ENCODE data around the gene SQOR.
A peak's percentile ranks its signal among the peaks of the same experiment; 100 is the strongest.

SQOR gene

DNA sequence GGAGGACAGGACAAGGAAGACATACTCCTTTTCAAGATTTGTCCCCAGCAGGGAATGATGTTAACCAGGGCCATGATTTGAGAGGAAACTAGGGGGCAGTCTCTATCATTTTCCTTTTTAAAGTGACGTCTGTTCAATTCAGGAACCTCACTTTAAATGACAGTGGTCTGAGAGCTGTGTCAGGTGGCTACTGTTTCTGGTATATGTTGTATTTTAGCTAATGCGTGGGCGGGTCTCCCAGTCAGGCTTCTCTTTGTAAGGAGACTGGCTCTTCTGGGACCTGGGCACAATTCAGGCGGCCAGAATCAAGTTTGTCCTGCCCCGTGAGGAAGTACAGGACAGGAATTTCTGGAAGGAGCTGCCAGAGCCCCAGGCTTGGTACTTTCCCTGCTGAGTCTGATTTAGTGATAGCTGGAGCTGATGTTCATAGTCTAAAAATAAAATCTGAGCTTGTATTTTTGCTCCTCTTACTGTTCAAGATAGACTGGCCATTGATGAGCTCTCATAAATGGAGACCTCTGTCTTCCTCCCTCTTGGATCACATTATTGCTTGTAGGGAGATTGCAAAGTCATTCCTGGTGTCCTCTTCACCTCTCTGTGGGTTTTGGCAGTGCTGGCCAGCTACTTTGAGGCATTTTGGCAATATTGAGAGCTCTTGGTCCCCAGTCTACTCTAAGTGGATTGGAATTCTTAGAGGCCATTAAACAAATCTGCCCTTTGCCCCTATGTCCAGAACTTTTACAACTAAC is 25.6 kb downstream of the SQOR start:
- no peak for DNase-seq (ENCODE audit: low read depth in 2 of 2)

GRCh38 chr15:45662375-45662774 is 27.5 kb downstream of the SQOR start:
- DNase-seq (ENCODE audit: low read depth in 2 of 2): no peak

- DNase-seq (ENCODE audit: low read depth in 2 of 2): no peak
These were observed 29.6 kb downstream of the SQOR start for GRCh38 chr15:45664451-45664850.

DNA sequence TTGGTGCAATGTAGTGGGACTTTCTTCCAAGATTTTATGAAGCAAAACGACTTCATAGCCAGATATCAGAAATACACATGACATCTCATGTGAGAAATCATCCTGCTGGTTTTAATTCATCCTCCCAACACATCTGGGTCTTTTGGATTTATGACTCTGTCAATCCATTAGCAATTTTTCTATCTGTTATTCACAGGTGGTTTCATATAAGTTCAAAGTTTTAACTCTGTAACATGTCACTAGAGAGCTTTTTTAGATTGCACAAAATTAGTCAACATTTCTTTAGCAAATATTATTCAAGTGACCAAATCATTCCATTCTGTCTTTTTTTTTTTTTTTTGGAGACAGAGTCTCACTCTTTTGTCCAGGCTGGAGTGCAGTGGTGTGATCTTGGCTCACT is 30.4 kb downstream of the SQOR start:
- DNase-seq (ENCODE audit: low read depth in 2 of 2): no peak

DNA sequence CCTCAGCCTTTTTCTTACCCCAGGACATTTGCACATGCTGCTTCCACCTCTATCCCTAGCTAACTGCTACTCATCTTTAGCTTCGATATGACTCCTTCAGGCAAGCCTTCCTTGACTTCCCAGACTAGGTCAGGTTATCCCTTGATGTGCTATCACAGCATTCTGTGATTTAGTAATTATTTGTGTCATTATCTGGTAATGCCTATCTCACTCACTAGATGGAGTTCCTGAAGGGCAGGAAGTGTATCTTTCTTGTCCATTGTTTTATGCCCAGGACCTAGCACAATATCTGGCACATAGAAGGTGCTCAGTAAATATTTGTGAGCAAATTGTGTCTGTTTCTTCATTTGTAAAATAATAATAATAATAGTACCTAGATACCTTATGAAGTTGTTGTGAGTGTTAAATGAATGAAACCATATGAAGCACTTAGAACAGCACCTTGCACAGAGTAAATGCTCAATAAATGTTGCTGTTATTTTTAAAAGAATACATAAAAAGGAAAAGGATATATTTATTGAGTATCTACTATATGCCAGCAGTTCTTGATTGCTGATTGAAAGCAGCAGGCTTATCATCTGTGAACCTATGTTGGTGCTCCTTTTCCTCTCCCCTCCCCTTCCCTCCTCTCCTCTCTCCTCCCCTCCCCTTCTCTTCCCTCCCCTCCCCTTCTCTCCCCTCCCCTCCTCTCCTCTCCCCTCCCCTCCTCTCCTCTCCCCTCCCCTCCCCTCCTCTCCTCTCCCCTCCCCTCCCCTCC is 31.5 kb downstream of the SQOR start:
- DNase-seq (ENCODE audit: low read depth in 2 of 2): no peak

DNA sequence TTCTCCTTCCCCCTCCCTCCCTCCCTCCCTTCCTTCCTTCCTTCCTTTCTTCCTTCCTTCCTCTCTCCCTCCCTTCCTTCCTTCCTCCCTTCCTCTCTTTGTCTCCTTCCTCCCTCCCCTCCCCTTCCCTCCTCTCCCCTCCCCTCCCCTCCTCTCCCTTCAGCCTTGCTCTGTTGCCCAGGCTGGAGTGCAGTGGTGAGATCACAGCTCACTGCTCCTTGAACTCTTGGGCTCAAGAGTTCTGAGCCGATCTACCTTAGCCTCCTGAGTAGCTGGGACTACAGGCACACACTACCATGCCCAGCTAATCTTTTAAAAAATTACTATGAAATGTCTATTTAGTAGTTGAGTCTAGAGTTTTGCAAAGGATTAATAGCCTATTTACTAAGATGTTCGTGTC is 32.2 kb downstream of the SQOR start:
- no peak for DNase-seq (ENCODE audit: low read depth in 2 of 2)

- no peak for DNase-seq (ENCODE audit: low read depth in 2 of 2)
These were observed 33.6 kb downstream of the SQOR start for GRCh38 chr15:45668386-45668785.

DNA sequence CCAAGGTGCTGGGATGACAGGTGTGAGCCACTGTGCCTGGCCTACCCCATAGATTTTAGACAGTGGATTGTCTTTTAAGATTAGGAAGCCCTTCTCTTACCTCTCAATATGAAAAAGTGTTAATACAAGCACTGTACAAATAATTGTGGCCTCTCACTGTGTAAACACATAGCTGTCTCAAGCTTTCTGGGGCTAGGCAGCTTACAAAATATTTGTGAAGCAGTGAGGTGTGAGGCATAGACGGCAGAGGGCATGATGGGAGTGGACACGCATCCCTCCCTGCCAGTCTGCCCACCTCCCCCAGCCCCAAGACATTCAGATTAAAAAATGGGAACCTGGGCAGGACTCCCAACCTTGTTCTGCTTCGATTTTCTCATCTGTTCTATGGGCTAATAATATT is 34.6 kb downstream of the SQOR start:
- DNase-seq (ENCODE audit: low read depth in 2 of 2): no peak

- no peak for DNase-seq (ENCODE audit: low read depth in 2 of 2)
These were observed 35.3 kb downstream of the SQOR start for GRCh38 chr15:45670091-45670490.

GRCh38 chr15:45670511-45670910 is 35.7 kb downstream of the SQOR start:
- DNase-seq (ENCODE audit: low read depth in 2 of 2): no peak

DNA sequence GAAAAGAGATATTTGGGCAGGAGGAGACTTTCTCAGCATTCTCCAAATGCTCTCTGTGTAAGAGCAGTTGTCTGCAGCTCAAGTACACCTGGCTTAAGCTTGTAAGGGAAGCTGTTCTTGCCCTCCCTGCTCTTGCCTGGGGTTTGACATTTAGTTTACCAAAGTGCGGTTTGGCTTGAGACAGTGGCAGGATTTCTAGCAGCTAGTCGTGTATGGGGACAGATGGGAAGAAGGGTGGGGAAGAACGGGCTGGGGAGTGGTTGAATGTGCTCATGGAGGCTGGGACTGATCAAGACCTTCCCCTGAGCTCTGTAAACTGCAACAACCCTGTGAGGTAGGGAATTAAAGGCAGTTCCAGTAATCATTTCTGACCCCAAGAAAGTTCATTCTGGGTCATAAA is 39.8 kb downstream of the SQOR start:
- no peak for DNase-seq (ENCODE audit: low read depth in 2 of 2)

DNA sequence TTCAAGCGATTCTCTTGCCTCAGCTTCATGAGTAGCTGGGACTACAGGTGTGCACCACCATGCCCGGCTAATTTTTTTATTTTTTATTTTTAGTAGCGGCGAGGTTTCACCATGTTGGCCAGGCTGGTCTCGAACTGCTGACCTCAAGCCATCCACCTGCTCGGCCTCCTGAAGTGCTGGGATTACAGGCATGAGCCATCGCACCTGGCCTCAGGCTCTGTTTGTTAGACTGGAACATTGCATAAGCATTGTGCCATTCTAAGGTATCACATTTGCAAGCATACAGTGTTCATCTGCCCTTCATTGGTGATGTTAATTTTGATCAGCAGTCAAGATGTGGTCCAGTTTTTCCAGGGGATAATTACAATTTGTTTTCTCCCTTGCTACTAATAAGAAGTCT is 43.0 kb downstream of the SQOR start:
- no peak for DNase-seq (ENCODE audit: low read depth in 2 of 2)

DNA sequence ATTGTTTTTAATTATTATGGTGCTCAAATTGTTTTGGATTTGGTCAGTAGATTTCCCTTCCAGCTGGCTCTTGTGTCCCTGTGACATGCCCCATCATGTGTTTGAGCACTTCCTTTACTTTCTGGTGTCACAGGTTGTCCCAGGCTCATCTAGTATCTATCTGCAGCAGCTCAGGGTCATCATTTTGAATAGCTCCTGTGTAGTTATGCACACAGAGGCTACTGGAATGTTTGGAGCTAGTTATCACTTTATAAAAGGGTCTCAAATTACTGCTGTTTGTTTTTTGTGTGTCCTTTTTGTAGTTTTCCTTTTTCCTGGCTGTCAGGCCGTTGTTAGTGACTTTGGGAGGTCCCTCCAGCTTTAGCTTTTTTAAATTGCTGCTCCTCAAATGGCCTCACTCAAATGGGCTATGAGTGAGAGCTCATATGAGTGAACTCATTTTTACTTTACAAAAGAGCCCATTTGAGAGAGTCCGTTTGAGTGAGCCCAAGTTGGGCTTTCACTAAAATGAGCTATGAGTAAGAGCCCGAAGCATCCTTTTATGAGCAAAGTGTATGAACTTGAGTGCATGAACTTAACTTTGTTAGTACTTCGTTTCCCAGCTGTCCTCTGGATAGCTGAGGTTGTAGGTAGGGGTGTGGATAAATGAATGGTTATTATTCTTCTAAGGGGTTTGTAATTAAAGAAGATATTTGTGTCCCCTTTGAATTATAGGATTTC is 43.8 kb downstream of the SQOR start:
- DNase-seq (ENCODE audit: low read depth in 2 of 2): no peak

GRCh38 chr15:45684533-45684932 is 49.7 kb downstream of the SQOR start:
- no peak for DNase-seq (ENCODE audit: low read depth in 2 of 2)

GRCh38 chr15:45689616-45690015 is 54.8 kb downstream of the SQOR start:
- DNase-seq (ENCODE audit: low read depth in 2 of 2): no peak

- no peak for DNase-seq (ENCODE audit: low read depth in 2 of 2)
These were observed 55.9 kb downstream of the SQOR start for GRCh38 chr15:45690581-45691260.

DNA sequence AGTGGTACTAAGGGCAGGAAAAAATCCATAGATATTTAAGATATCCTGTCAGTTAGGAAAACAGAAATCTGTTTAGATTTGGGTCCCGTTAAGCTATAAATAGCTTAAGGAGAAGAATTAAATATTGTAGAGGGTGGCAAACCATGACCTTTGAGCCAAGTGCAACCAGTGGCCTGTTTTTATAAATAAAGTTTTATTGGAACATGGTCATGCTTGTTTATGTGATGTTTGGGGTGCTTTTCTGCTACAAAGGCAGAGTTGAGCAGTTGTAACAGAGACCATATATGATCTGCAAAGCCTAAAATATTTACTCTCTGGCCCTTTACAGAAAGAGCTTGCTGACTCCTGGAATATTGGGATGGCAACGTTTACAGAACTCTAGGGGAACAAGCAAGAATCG is 66.3 kb downstream of the SQOR start:
- DNase-seq (ENCODE audit: low read depth in 2 of 2): no peak

DNA sequence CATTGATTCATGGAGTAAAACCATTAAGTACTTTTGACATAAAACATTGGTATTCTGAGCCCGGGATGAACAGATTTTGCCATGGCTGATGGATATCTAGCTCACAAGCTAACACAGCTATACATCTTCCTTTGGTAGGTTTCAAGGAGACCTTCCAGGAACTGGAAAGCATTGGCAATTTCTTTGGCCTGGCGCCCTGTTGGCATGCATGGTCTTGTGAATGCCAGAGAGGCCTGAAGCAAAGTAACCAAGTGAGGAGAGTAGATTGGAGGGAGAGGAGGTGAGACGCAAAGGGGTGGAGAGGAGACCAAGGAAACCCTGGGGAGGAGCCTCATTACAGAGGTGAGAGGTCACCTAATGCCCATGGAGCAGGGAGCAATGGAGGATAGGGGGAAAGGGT is 67.2 kb downstream of the SQOR start:
- DNase-seq (ENCODE audit: low read depth in 2 of 2): no peak

DNA sequence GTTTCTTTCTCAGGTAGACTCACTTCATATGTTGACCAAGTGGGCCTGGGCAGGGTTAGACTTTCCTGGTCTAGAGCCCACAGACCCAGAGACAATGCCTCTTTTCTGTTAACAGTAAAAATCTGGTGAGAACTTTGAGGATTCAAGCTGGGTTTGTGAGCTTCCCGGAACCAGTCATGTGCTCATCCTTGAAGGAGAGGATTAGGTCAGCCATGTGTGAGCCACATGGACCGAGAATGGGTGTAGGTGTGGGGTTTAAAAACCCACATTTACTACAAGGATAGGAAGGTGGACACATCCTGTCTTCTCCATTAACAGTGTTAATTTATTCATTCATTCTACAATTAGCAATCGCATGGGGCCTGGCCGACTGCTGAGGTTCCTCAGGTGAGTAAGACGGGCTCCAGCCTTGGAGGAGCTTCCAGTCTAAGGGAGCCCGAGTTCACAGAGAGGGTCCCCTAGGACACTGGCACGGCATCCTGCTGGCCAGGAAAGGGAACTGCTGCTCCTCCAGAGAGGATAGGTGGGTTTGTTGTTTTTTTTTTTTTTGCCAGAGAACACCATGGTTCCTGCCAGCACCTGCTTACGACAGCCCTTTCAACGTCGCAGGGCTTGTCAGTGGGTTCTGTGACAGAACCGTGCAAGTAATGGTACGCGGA is 69.0 kb downstream of the SQOR start:
- no peak for DNase-seq (ENCODE audit: low read depth in 2 of 2)

GRCh38 chr15:45704329-45705249 is 69.8 kb downstream of the SQOR start:
- DNase-seq (ENCODE audit: low read depth in 2 of 2): peak; percentile 3 to 20
